ENCODE results near the gene ACP5. TPM values are rescaled to one million over a fixed set of nuclear protein-coding genes. Genes with fewer than 3 reads are reported as not detected.

ACP5 gene
- total RNA-seq, 2 donors from 2014 or later: 22.6 to 26.8 TPM

DNA sequence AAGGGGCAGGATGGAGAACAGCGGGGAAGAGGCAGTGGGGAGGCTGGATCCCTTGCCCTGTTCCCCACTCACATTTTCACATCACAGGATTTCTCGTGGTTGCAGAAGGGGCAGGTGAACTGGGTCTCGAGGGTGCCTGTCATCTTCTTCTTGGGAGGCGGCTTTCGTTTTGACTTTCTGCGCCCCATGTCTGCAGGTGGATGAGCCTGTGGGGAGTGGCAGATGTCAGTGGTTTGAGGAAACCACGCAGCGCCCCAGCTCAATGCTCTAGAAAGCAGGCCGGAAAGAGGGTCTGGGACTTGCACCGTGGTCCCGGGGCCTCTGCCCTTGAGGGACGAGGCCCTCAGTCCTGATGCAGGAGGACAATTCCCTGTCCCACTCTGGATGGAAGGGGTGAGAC is 23.3 kb downstream of the ACP5 start:
- ATAC-seq (no peak), DNase-seq (no peak)
- intact Hi-C loops (cut with DNase I, micrococcal nuclease): no loop called here

GRCh38 chr19:11552666-11553372 is 24.6 kb downstream of the ACP5 start:
- DNase-seq: no peak
- intact Hi-C loops (cut with DNase I, micrococcal nuclease): no loop called here
- peak; percentile 18 for ATAC-seq

DNA sequence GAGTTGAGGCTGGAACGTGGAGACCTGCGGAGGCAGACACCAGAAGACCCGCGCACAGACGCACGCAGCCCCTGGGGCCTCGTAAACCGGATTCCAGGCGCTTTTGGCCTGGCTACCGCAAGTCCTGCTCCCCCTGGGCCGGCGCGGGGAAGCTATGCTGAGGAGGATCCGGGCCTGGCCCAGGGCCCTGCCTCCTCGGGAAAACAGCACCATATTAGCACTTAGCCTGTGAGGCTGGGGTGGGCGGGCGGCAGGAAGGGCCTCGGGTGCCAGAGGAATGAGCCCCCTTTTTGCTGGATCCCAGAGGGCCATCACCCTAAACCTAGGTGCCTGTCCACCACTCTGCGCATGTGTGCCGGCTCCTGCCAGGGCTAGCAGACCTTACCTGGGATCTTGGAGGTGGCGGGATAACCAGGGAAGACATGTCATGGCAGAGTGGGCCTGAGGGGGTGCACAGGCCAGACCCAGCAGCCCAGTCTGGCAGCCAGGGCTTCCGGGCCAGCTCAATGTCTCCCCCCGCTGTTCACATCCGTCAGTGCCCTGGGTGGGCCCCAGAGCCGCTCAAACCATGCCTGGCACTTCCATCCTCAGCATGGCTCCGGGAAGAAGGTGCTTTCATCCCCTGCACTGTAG is 25.7 kb downstream of the ACP5 start:
- ATAC-seq (peak; percentile 56), DNase-seq (peak in 1 of 2 donors; percentile 24)
- intact Hi-C loops (cut with DNase I, micrococcal nuclease): no loop called here

GRCh38 chr19:11550265-11550664 is 27.2 kb downstream of the ACP5 start:
- ATAC-seq: no peak
- DNase-seq: no peak
- intact Hi-C loops (cut with DNase I, micrococcal nuclease): no loop called here

DNA sequence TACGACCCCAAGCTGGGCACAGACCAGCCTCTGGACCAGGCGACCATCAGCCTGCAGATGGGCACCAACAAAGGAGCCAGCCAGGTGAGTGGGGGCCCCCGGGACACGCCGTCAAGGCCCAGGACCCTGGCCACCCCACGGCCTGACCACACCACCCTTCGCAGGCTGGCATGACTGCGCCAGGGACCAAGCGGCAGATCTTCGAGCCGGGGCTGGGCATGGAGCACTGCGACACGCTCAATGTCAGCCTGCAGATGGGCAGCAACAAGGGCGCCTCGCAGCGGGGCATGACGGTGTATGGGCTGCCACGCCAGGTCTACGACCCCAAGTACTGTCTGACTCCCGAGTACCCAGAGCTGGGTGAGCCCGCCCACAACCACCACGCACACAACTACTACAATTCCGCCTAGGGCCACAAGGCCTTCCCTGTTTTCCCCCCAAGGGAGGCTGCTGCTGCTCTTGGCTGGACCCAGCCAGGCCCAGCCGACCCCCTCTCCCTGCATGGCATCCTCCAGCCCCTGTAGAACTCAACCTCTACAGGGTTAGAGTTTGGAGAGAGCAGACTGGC is 28.0 kb downstream of the ACP5 start:
- no peak for ATAC-seq
- DNase-seq: no peak
- intact Hi-C loops (cut with DNase I, micrococcal nuclease): no loop called here

GRCh38 chr19:11547929-11548700 is 29.3 kb downstream of the ACP5 start:
- DNase-seq: no peak
- intact Hi-C loops (cut with DNase I, micrococcal nuclease): no loop called here
- ATAC-seq: no peak

DNA sequence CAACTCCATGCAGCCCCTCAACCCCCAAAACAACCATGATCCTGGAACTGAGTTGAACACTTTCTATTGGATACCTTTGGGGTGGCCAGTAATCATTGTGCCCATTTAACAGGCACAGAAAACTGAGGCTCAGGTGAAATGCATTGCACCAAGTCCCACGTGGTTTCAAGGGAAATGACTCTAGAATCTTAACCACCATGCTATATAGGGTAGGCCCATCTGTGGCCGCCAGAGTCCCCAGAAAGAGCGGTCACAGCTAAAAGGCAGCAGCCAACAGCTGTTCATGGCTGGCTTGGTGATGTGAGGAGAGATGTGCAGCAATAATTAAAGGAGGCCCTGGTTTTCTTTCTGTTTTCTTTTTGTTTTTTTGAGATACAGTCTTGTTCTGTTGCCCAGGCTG is 36.2 kb downstream of the ACP5 start:
- DNase-seq: no peak
- no peak for ATAC-seq
- intact Hi-C loops (cut with DNase I, micrococcal nuclease): no loop called here

DNA sequence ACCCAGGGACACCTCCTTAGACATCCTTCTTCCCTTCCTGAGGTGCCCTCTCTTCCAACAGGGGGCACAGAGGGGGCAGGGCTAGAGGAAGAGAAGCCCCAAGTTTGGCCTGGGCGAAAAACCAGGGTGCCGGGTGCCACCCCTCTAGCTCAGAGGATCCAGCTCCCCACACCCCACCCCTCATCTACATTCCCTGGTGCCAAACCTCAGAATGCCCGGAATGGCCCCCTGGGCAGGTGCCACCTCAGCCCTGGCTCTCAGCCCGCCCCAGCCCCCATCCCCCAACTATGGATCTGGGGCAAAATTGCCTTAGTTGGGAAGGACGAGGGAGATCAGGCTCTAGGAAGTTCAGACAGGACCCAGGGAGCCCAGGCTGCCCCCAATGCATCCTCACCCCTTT is 36.8 kb downstream of the ACP5 start:
- ATAC-seq (no peak), DNase-seq (no peak)
- intact Hi-C loops (cut with DNase I, micrococcal nuclease): no loop called here

- ATAC-seq (peak; percentile 16), DNase-seq (peak; percentile 26 to 63)
- intact Hi-C loops (cut with DNase I, micrococcal nuclease): no loop called here
Measured at GRCh38 chr19:11539495-11540365, 37.7 kb downstream of the ACP5 start.

DNA sequence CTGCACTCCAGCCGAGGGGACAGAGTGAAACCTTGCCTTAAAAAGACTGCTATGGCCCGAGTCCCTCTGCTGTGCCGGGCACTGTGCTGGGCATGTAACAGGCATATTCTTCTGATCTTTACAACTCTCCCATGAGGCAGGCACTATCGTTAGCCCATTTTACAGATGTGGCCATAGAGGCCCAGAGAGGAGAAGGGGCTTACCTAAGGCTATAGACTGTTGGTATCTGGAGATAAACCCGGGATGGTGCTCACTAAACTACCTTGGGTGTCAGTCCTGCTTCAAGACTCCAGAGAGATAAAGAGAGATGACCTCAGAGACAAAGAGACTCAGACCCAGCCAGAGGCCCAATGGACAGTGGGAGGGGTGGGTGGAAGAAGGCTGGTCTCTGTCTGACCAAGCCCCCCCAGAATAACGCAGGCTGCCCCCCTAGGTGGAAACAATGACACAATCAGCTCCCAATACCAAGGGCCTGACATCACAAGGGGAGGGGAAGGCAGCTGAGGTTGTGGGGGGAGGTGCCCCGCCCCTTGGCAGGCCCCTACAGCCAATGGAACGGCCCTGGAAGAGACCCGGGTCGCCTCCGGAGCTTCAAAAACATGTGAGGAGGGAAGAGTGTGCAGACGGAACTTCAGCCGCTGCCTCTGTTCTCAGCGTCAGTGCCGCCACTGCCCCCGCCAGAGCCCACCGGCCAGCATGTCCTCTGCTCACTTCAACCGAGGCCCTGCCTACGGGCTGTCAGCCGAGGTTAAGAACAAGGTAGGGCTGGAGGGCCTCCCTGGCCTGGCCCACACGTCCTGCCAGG is 39.0 kb downstream of the ACP5 start, which contains the start of gene CNN1:
CNN1 (plus strand) TSS at position 620 of the 805 bp plus-strand sequence; CDS start at position 697, 77 bp downstream.
- peak; percentile 21 for ATAC-seq

DNA sequence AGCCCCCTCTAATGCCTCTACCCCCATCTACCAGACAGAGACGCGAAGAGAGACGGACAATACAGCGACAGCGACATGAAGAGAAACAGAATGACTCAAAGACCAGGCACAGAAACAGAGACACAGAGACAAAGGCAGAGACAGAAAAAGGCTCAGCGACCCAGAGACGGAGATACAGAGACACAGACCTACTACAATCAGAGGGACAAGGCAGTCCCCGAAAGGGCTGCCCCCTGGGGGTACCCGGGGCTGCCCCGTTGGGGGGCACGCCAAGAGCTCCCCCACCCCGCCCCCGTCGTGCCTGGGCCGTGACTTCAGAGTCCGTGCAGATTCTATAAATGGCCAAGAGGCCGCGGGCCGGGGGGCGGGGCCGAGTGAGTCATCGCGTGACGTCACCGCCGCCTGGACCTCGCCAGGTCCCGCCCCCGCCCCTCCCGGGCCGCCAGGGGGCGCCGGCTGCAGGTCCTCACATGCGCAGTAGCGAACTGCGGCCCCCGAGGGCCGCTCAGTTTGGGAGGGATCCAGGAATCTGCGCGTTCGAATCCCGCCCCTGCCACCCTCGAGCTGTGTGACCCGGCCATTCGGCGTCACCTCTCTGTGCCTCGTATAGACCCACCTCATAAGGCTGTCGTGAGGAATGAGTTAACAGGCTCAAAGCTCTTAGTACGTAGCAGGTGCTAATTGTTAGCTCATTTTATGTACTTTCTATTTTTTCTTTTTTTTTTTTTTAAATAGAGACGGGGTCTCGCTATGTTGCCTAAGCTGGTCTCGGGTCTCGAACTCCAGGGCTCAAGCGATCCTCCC is 41.5 kb downstream of the ACP5 start:
- DNase-seq (peak; percentile 80 to 92), ATAC-seq (peak; percentile 88)

More for the DNA sequence above, 39.0 kb downstream of the ACP5 start, which contains the start of gene CNN1:
- peak; percentile 43 to 83 for DNase-seq
- intact Hi-C loops (cut with DNase I, micrococcal nuclease): no loop called here

DNA sequence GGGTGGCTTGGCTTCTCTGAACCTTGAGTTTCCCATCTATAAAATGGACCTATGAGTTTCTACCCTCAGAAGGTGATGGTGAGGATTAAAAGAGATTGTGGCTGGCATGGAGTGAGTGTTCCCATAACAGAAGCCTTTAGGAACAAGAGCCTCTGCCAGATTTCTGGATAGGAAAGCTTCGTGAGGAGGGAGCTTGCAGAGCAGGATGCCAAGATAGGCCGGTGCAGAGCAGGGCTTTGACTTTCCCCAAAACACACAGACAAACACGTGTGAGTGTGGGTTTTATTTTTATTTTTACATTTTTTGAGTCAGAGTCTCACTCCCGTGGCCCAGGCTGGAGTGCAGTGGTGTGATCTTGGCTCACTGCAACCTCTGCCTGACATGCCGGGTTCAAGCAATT is 42.5 kb downstream of the ACP5 start:
- DNase-seq (no peak), ATAC-seq (no peak)
- intact Hi-C loops (cut with DNase I, micrococcal nuclease): no loop called here

More for the DNA sequence above, 41.5 kb downstream of the ACP5 start:
- intact Hi-C loops (cut with DNase I, micrococcal nuclease): no loop called here

DNA sequence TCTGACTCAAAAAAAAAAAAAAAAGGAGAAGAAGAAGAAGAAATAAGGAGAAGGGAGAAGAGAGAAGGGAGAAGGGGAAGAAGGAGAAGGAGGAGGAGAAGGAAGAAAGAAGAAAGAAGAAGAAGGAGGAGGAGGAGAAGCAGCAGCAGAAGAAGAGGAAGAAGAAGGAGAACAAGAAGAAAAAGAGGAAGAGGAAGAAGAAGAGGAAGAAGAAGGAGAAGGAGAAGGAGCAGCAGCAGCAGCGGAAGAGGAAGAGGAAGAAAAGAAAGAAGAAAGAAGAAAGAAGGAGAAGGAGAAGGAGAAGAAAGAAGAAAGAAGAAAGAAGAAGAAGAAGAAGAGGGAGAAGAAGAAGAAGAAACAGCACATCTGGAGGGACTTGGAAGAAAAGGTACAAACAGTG is 42.9 kb downstream of the ACP5 start:
- DNase-seq: no peak
- no peak for ATAC-seq
- intact Hi-C loops (cut with DNase I, micrococcal nuclease): no loop called here

GRCh38 chr19:11530432-11530831 is 47.0 kb downstream of the ACP5 start:
- intact Hi-C loops (cut with DNase I, micrococcal nuclease): no loop called here

GRCh38 chr19:11528551-11529341 is 48.7 kb downstream of the ACP5 start, which contains the start of gene ECSIT:
Gene ECSIT (minus strand): TSS chr19:11529134. CDS start chr19:11519170, 9,964 bp downstream.
- intact Hi-C loops (cut with DNase I, micrococcal nuclease): no loop called here
- DNase-seq (peak; percentile 98), ATAC-seq (peak; percentile 97)

More at GRCh38 chr19:11530432-11530831, 47.0 kb downstream of the ACP5 start:
- DNase-seq (peak; percentile 77 to 87), ATAC-seq (peak; percentile 46)

Measured in left colon (tissue), 2 donors.